ENCODE results near the gene GNG4.

- TF ChIP-seq CTCF (IDR thresholded peaks at IDR 0.05), result no peak
- no peak for TF ChIP-seq POLR2A (IDR thresholded peaks at IDR 0.05)
Measured at GRCh38 chr1:235552146-235552716, 97.4 kb downstream of the GNG4 start.

All from adrenal gland (tissue), 5 donors.